CD14-positive monocyte (primary cell): ENCODE data around the gene ISG15. TPM values are rescaled to one million over a fixed set of nuclear protein-coding genes. Genes with fewer than 3 reads are reported as not detected.

ENCODE experiments used
- DNase-seq, 3 donors: peaks; one replicate each; pipeline ENCODE4 v3.0.0-alpha.2; 2011 to 2022
- H2AFZ ChIP-seq: 2 replicates; pipeline ENCODE4 v1.6.0; 2012; ENCODE audit warnings: mild to moderate bottlenecking, low read depth, low read length, inconsistent platforms; ENCODE audit not compliant: insufficient read depth, poor library complexity, severe bottlenecking
- H3K27ac ChIP-seq, 2 donors: 1 replicate in 1 of 2; 2 replicates in 1 of 2; pipeline ENCODE4 v1.5.1; 2012 to 2013; ENCODE audit warnings: low read length in 2 of 2, control low read depth in 1 of 2, inconsistent platforms in 1 of 2, low read depth in 1 of 2, mild to moderate bottlenecking in 1 of 2
- H3K27me3 ChIP-seq, 2 donors: one replicate each; pipeline versions ENCODE4 v1.6.0 to v1.6.1; 2011 to 2013; ENCODE audit warnings: low read length in 2 of 2; ENCODE audit not compliant: control insufficient read depth in 2 of 2, insufficient read depth in 2 of 2
- H3K36me3 ChIP-seq, 2 donors: replicated peaks in 1 of 2; 1 replicate in 1 of 2; 2 replicates in 1 of 2; pipeline versions ENCODE4 v1.5.1 to v1.6.1; 2012 to 2013; ENCODE audit warnings: low read length in 2 of 2, control low read depth in 1 of 2, inconsistent platforms in 1 of 2, mild to moderate bottlenecking in 1 of 2; ENCODE audit not compliant: insufficient read depth in 2 of 2, control insufficient read depth in 1 of 2
- H3K4me1 ChIP-seq, 2 donors: 1 replicate in 1 of 2; 2 replicates in 1 of 2; pipeline versions ENCODE4 v1.5.1 to v1.6.1; 2012 to 2013; ENCODE audit warnings: low read length in 2 of 2, control low read depth in 1 of 2, inconsistent platforms in 1 of 2, mild to moderate bottlenecking in 1 of 2, moderate library complexity in 1 of 2; ENCODE audit not compliant: insufficient read depth in 2 of 2, control insufficient read depth in 1 of 2
- H3K4me2 ChIP-seq: replicated peaks from 2 replicates; pipeline ENCODE3; 2012; ENCODE audit warnings: low read length, moderate library complexity, mild to moderate bottlenecking; ENCODE audit not compliant: poor library complexity, severe bottlenecking; ENCODE audit errors: extremely low read depth
- H3K4me3 ChIP-seq, 3 experiments: fragments of 200-600 bp in 1 of 3; sonication (generic) in 1 of 3; replicated peaks in 1 of 3; 1 replicate in 2 of 3; 2 replicates in 1 of 3; pipeline ENCODE4 v1.5.1; 2011 to 2013; ENCODE audit warnings: low read length in 3 of 3, mild to moderate bottlenecking in 3 of 3, control low read depth in 2 of 3, low read depth in 2 of 3, inconsistent platforms in 1 of 3, moderate library complexity in 1 of 3
- H3K79me2 ChIP-seq: 2 replicates; pipeline ENCODE4 v1.6.0; 2012; ENCODE audit warnings: mild to moderate bottlenecking, control low read depth, inconsistent platforms, low read length, moderate library complexity; ENCODE audit not compliant: insufficient read depth
- H3K9ac ChIP-seq: 2 replicates; pipeline ENCODE4 v1.6.0; 2017; ENCODE audit warnings: low read length, mild to moderate bottlenecking; ENCODE audit not compliant: insufficient read depth, poor library complexity, severe bottlenecking
- H3K9me3 ChIP-seq, 2 donors: replicated peaks in 1 of 2; 1 replicate in 1 of 2; 2 replicates in 1 of 2; pipeline versions ENCODE4 v1.5.1 to v1.6.1; 2012 to 2013; ENCODE audit warnings: low read length in 2 of 2, control low read depth in 1 of 2; ENCODE audit not compliant: control insufficient read depth in 1 of 2, insufficient read depth in 1 of 2
- H4K20me1 ChIP-seq: 2 replicates; pipeline ENCODE4 v1.6.0; 2012; ENCODE audit warnings: mild to moderate bottlenecking, low read length, control low read depth, moderate library complexity; ENCODE audit not compliant: insufficient read depth
- H3K27ac Mint-ChIP-seq, 7 donors: one replicate each; pipeline ENCODE4 v1.8.0; 2020; ENCODE audit warnings: mild to moderate bottlenecking in 7 of 7, mixed read lengths in 7 of 7, moderate library complexity in 6 of 7, inconsistent platforms in 2 of 7
- H3K27me3 Mint-ChIP-seq, 3 donors: one replicate each; pipeline ENCODE4 v1.8.0; 2021 to 2022; ENCODE audit warnings: low read depth in 3 of 3, mild to moderate bottlenecking in 3 of 3, mixed read lengths in 3 of 3, moderate library complexity in 3 of 3, inconsistent platforms in 1 of 3
- H3K36me3 Mint-ChIP-seq, 2 donors: one replicate each; pipeline ENCODE4 v1.8.0; 2020; ENCODE audit warnings: mixed read lengths in 2 of 2, inconsistent platforms in 1 of 2, mild to moderate bottlenecking in 1 of 2
- H3K4me1 Mint-ChIP-seq: one replicate; pipeline ENCODE4 v1.8.0; 2020; ENCODE audit warnings: mild to moderate bottlenecking, mixed read lengths
- H3K4me3 Mint-ChIP-seq, 2 donors: one replicate each; pipeline ENCODE4 v1.8.0; 2020; ENCODE audit warnings: mild to moderate bottlenecking in 2 of 2, mixed read lengths in 2 of 2, moderate library complexity in 1 of 2
- H3K9me3 Mint-ChIP-seq, 7 donors: one replicate each; pipeline ENCODE4 v1.8.0; 2020 to 2022; ENCODE audit warnings: mixed read lengths in 7 of 7, mild to moderate bottlenecking in 6 of 7, moderate library complexity in 6 of 7, inconsistent platforms in 2 of 7
- WGBS: methylation state at CpG from one replicate; pipeline ENCODE4 v1.1.5; 2013; ENCODE audit warnings: missing lambda C conversion rate; ENCODE audit not compliant: insufficient coverage; 5-methylcytosine and 5-hydroxymethylcytosine counted together
- intact Hi-C, 2 donors: fragments of 100-400 bp; cut with micrococcal nuclease; formaldehyde crosslinking; loops; one replicate each; pipeline versions ENCODE4 v1.15.0 to v1.15.1; 2023
- polyA plus RNA-seq, 3 donors: library from polyadenylated mRNA; depleted of rRNA in 1 of 3; unstranded in 2 of 3; stranded (reverse) in 1 of 3; fragments of 300-500 nt in 2 of 3; fragments of >200 nt in 1 of 3; fragmentation: Illumina TruSeq in 2 of 3; gene quantifications; 1 replicate in 2 of 3; 2 replicates in 1 of 3; pipeline ENCODE4 v1.2.3, GENCODE V29; 2012 to 2021
- TF ChIP-seq, protein P1 (sequence below): fragments of 200-600 bp; IDR thresholded peaks from one replicate; pipeline ENCODE4 v1.8.0; 2022; ENCODE audit warnings: antibody characterized with exemption, mild to moderate bottlenecking

ISG15 gene
- polyA plus RNA-seq, 3 donors: 128 to 241 (median 145) TPM

DNA sequence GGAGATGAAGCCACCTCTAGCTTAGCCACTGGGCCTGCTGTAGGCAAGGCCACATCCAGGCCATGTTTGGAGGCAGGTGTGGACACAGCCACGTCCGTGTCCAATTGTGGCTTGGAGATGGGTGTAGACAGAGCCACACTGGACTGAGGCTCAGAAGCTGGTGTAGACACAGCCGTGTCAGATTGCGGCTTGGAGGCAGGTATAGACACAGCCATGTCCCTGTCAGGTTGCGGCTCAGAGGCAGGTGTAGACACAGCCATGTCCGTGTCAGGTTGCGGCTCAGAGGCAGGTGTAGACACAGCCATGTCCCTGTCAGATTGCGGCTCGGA, 33.6 kb upstream of the ISG15 start:
- TF ChIP-seq, protein P1, sequence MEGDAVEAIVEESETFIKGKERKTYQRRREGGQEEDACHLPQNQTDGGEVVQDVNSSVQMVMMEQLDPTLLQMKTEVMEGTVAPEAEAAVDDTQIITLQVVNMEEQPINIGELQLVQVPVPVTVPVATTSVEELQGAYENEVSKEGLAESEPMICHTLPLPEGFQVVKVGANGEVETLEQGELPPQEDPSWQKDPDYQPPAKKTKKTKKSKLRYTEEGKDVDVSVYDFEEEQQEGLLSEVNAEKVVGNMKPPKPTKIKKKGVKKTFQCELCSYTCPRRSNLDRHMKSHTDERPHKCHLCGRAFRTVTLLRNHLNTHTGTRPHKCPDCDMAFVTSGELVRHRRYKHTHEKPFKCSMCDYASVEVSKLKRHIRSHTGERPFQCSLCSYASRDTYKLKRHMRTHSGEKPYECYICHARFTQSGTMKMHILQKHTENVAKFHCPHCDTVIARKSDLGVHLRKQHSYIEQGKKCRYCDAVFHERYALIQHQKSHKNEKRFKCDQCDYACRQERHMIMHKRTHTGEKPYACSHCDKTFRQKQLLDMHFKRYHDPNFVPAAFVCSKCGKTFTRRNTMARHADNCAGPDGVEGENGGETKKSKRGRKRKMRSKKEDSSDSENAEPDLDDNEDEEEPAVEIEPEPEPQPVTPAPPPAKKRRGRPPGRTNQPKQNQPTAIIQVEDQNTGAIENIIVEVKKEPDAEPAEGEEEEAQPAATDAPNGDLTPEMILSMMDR: no peak
- H4K20me1 ChIP-seq: no peaks in the 10 kb centered on the region
- no peak for DNase-seq
- no peak overlapping the region for H3K27ac ChIP-seq
- H3K27me3 Mint-ChIP-seq: peaks cover 16 to 39% (median 20%) of the 10 kb centered on the region in 3 donors
- WGBS: 96% methylated on average over 9 of the region's 9 CpGs
- no peak overlapping the region for H2AFZ ChIP-seq
- no peak overlapping the region for H3K4me3 Mint-ChIP-seq
- H3K9me3 Mint-ChIP-seq: peaks cover 2 to 5% (median 4%) of the 10 kb centered on the region in 7 donors
- intact Hi-C loops: loop anchor here (5.0 to 10.0 kb wide), 2 partner anchors 83 to 85 kb away; no protein-coding TSS in a partner anchor
- H3K27ac Mint-ChIP-seq: no peak overlapping the region
- H3K4me3 ChIP-seq: no peak overlapping the region
- no peak overlapping the region for H3K9ac ChIP-seq
- no peaks in the 10 kb centered on the region for H3K36me3 Mint-ChIP-seq
- H3K36me3 ChIP-seq: no peaks in the 10 kb centered on the region
- peaks cover 3% of the 10 kb centered on the region for H3K4me1 Mint-ChIP-seq
- H3K27me3 ChIP-seq: peaks cover 0 to 12% of the 10 kb centered on the region in 2 donors
- H3K79me2 ChIP-seq: no peaks in the 10 kb centered on the region
- H3K9me3 ChIP-seq: peaks cover 0 to 5% of the 10 kb centered on the region in 2 donors
- H3K4me2 ChIP-seq: no peak overlapping the region
- peaks cover 5 to 8% of the 10 kb centered on the region in 2 donors for H3K4me1 ChIP-seq

DNA sequence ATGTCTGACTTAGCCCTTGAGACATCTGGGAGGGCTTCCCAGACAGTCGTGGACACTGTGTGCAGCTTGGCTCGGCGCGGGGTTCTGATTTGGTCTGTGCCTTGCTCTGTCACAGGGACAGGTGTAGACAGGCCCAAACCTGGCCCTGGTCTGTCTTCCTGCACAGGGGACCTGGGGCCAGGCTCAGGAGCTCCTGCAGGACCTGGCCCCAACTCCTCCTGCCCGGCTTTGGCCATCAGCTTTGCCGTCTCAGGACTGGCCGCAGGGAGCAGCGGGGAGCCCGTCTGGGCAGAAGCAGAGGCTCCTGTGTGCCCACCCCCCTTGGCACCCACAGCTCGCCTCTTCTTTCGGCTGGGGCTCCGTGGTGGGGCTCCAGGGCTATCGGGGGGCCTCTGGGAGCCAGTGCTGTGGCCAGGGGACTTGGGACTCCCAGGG, 33.1 kb upstream of the ISG15 start:
- H3K9ac ChIP-seq: no peak overlapping the region
- no peak overlapping the region for H2AFZ ChIP-seq
- no peak overlapping the region for H3K4me3 ChIP-seq
- H3K4me1 ChIP-seq: peaks cover 5 to 8% of the 10 kb centered on the region in 2 donors
- no peak overlapping the region for H3K4me2 ChIP-seq
- WGBS: 90% methylated on average over 13 of the region's 13 CpGs
- peaks cover 2 to 5% (median 4%) of the 10 kb centered on the region in 7 donors for H3K9me3 Mint-ChIP-seq
- no peaks in the 10 kb centered on the region for H4K20me1 ChIP-seq
- H3K27me3 ChIP-seq: peaks cover 0 to 12% of the 10 kb centered on the region in 2 donors
- H3K27ac Mint-ChIP-seq: no peak overlapping the region
- no peak overlapping the region for H3K27ac ChIP-seq
- no peak overlapping the region for H3K4me3 Mint-ChIP-seq
- peaks cover 21 to 39% (median 23%) of the 10 kb centered on the region in 3 donors for H3K27me3 Mint-ChIP-seq
- H3K9me3 ChIP-seq: peaks cover 0 to 5% of the 10 kb centered on the region in 2 donors
- TF ChIP-seq, protein P1: no peak
- H3K4me1 Mint-ChIP-seq: peaks cover 3% of the 10 kb centered on the region
- H3K36me3 Mint-ChIP-seq: no peaks in the 10 kb centered on the region
- no peak for DNase-seq
- no peaks in the 10 kb centered on the region for H3K79me2 ChIP-seq
- H3K36me3 ChIP-seq: no peaks in the 10 kb centered on the region
- intact Hi-C loops: loop anchor here (5.0 to 10.0 kb wide), 2 partner anchors 82 to 85 kb away; no protein-coding TSS in a partner anchor
